HEK293 (cell line): ENCODE results near the gene INTS6.

Experiments
- CTCF ChIA-PET: fragments of 350-600 bp; formaldehyde crosslinking; extraction: SDS; loops from one replicate; lab custom pipeline; 2021; ENCODE audit warnings: antibody characterized with exemption; lab: Yijun Ruan, JAX
- POLR2A ChIA-PET: fragments of 300-600 bp; formaldehyde crosslinking; extraction: SDS; loops from one replicate; lab custom pipeline; 2020; ENCODE audit warnings: antibody characterized with exemption, inconsistent platforms; lab: Yijun Ruan, JAX
- H3K27ac ChIP-seq: fragments of 200-500 bp; sonication (Bioruptor generic); 2 replicates; pipeline ENCODE4 v1.5.1; 2014; ENCODE audit warnings: low read depth, low read length, control low read depth, inconsistent platforms; ENCODE audit errors: extremely low read depth
- H3K36me3 ChIP-seq, 2 experiments: fragments of 200-500 bp in 1 of 2; sonication (Bioruptor generic) in 1 of 2; 1 replicate in 1 of 2; 2 replicates in 1 of 2; pipeline ENCODE4 v1.5.1; 2014 to 2017; ENCODE audit warnings: inconsistent platforms in 2 of 2, low read length in 2 of 2; ENCODE audit not compliant: control insufficient read depth in 2 of 2, insufficient read depth in 1 of 2
- H3K4me1 ChIP-seq: fragments of 200-500 bp; sonication (Bioruptor generic); 2 replicates; pipeline ENCODE4 v1.5.1; 2014; ENCODE audit warnings: mild to moderate bottlenecking, low read length, inconsistent platforms; ENCODE audit not compliant: control insufficient read depth, insufficient read depth
- H3K4me3 ChIP-seq: 2 replicates; pipeline ENCODE4 v1.5.1; 2011; ENCODE audit warnings: low read depth, mild to moderate bottlenecking, control low read depth, low read length, moderate library complexity
- H3K9me3 ChIP-seq: fragments of 200-500 bp; sonication (Bioruptor generic); 2 replicates; pipeline ENCODE4 v1.5.1; 2014; ENCODE audit warnings: low read depth, low read length, inconsistent platforms; ENCODE audit not compliant: control insufficient read depth, insufficient read depth
- ATF2 ChIP-seq: fragments of 450-650 bp; formaldehyde crosslinking; IDR thresholded peaks from 2 replicates; pipeline ENCODE4 v1.5.1; 2016; ENCODE audit warnings: missing biosample characterization, missing genetic modification characterization, low read depth
- BCL6B ChIP-seq: fragments of 450-650 bp; formaldehyde crosslinking; IDR thresholded peaks from 2 replicates; pipeline ENCODE4 v1.5.1; 2017; ENCODE audit warnings: missing biosample characterization, missing genetic modification characterization
- GFI1B ChIP-seq: fragments of 450-650 bp; formaldehyde crosslinking; IDR thresholded peaks from 2 replicates; pipeline ENCODE4 v1.5.1; 2016; ENCODE audit warnings: missing biosample characterization, missing genetic modification characterization
- HIC1 ChIP-seq: fragments of 450-650 bp; formaldehyde crosslinking; IDR thresholded peaks from 2 replicates; pipeline ENCODE4 v1.5.1; 2016; ENCODE audit warnings: missing biosample characterization, missing genetic modification characterization
- HOXC10 ChIP-seq: sonication (generic); formaldehyde crosslinking; IDR thresholded peaks from 2 replicates; pipeline ENCODE4 v1.8.1; 2023; ENCODE audit warnings: mild to moderate bottlenecking, missing genetic modification reagents
- KLF1 ChIP-seq: fragments of 450-650 bp; formaldehyde crosslinking; IDR thresholded peaks from 2 replicates; pipeline ENCODE4 v1.5.1; 2016; ENCODE audit warnings: missing biosample characterization, missing genetic modification characterization
- RBAK ChIP-seq: fragments of 450-650 bp; formaldehyde crosslinking; IDR thresholded peaks from 2 replicates; pipeline ENCODE4 v1.5.1; 2016; ENCODE audit warnings: missing biosample characterization, missing genetic modification characterization
- ZBTB21 ChIP-seq: fragments of 450-650 bp; formaldehyde crosslinking; IDR thresholded peaks from 2 replicates; pipeline ENCODE4 v1.5.1; 2017; ENCODE audit warnings: missing biosample characterization, missing genetic modification characterization
- ZFP3 ChIP-seq: fragments of 450-650 bp; formaldehyde crosslinking; IDR thresholded peaks from 2 replicates; pipeline ENCODE4 v1.5.1; 2016; ENCODE audit warnings: low read depth, missing biosample characterization, missing genetic modification characterization
- ZNF121 ChIP-seq: fragments of 450-650 bp; formaldehyde crosslinking; IDR thresholded peaks from 2 replicates; pipeline ENCODE4 v1.5.1; 2016; ENCODE audit warnings: missing biosample characterization, missing genetic modification characterization
- ZNF174 ChIP-seq: fragments of 450-650 bp; formaldehyde crosslinking; IDR thresholded peaks from 2 replicates; pipeline ENCODE4 v1.5.0; 2017; ENCODE audit warnings: missing biosample characterization, mild to moderate bottlenecking, missing genetic modification characterization
- ZNF19 ChIP-seq: fragments of 450-650 bp; formaldehyde crosslinking; IDR thresholded peaks from 2 replicates; pipeline ENCODE4; 2016; ENCODE audit warnings: missing biosample characterization, missing genetic modification characterization, low read depth
- ZNF280C ChIP-seq: fragments of 450-650 bp; formaldehyde crosslinking; IDR thresholded peaks from 2 replicates; pipeline ENCODE4 v1.5.1; 2016; ENCODE audit warnings: missing biosample characterization, missing genetic modification characterization
- ZNF292 ChIP-seq: fragments of 450-650 bp; formaldehyde crosslinking; IDR thresholded peaks from 2 replicates; pipeline ENCODE4 v1.5.1; 2016; ENCODE audit warnings: low read depth, missing biosample characterization, missing genetic modification characterization, borderline replicate concordance
- ZNF311 ChIP-seq: fragments of 450-650 bp; formaldehyde crosslinking; IDR thresholded peaks from 2 replicates; pipeline ENCODE4 v1.5.1; 2017; ENCODE audit warnings: missing biosample characterization, missing genetic modification characterization, borderline replicate concordance
- ZNF324 ChIP-seq: fragments of 450-650 bp; formaldehyde crosslinking; IDR thresholded peaks from 2 replicates; pipeline ENCODE4 v1.5.1; 2016; ENCODE audit warnings: missing biosample characterization, missing genetic modification characterization
- ZNF555 ChIP-seq: fragments of 450-650 bp; formaldehyde crosslinking; conservative IDR thresholded peaks from 2 replicates; pipeline ENCODE4 v1.5.1; 2017; ENCODE audit warnings: missing biosample characterization, mild to moderate bottlenecking, missing genetic modification characterization, inconsistent platforms
- ZNF623 ChIP-seq: fragments of 450-650 bp; formaldehyde crosslinking; IDR thresholded peaks from 2 replicates; pipeline ENCODE4 v1.5.1; 2016; ENCODE audit warnings: missing biosample characterization, missing genetic modification characterization
- ZNF624 ChIP-seq: fragments of 450-650 bp; formaldehyde crosslinking; IDR thresholded peaks from 2 replicates; pipeline ENCODE4 v1.5.1; 2017; ENCODE audit warnings: missing biosample characterization, missing genetic modification characterization
- ZNF629 ChIP-seq: fragments of 450-650 bp; formaldehyde crosslinking; IDR thresholded peaks from 2 replicates; pipeline ENCODE4 v1.5.1; 2017; ENCODE audit warnings: missing biosample characterization, missing genetic modification characterization
- ZNF645 ChIP-seq: fragments of 450-650 bp; formaldehyde crosslinking; IDR thresholded peaks from 2 replicates; pipeline ENCODE4; 2016; ENCODE audit warnings: missing biosample characterization, missing genetic modification characterization
- ZNF658 ChIP-seq: fragments of 450-650 bp; formaldehyde crosslinking; IDR thresholded peaks from 2 replicates; pipeline ENCODE4; 2016; ENCODE audit warnings: missing biosample characterization, missing genetic modification characterization
- ZNF677 ChIP-seq: fragments of 450-650 bp; IDR thresholded peaks from 2 replicates; pipeline ENCODE4 v1.5.0; 2018; ENCODE audit warnings: missing biosample characterization, mild to moderate bottlenecking, missing genetic modification characterization, moderate library complexity
- ZNF792 ChIP-seq: fragments of 450-650 bp; formaldehyde crosslinking; IDR thresholded peaks from 2 replicates; pipeline ENCODE4 v1.5.1; 2016; ENCODE audit warnings: missing biosample characterization, missing genetic modification characterization
- ZNF837 ChIP-seq: fragments of 450-650 bp; formaldehyde crosslinking; IDR thresholded peaks from 2 replicates; pipeline ENCODE4 v1.5.1; 2016; ENCODE audit warnings: missing biosample characterization, missing genetic modification characterization
- ZSCAN5A ChIP-seq: fragments of 450-650 bp; formaldehyde crosslinking; IDR thresholded peaks from 2 replicates; pipeline ENCODE4 v1.5.1; 2016; ENCODE audit warnings: missing biosample characterization, missing genetic modification characterization

The INTS6 gene

GRCh38 chr13:51426982-51427381 lies 25.9 kb downstream of the INTS6 start:
- Histone ChIP-seq H3K4me1 (no peaks in the 10 kb centered on the region), H3K27ac (no peak overlapping the region), H3K36me3 (peaks cover 5 to 21% of the 10 kb centered on the region in 2 experiments), H3K9me3 (no peaks in the 10 kb centered on the region), H3K4me3 (no peak overlapping the region)
- no peak for TF ChIP-seq ZNF311 (tag by site-specific recombination)
- no peak for TF ChIP-seq ZFP3 (tag by site-specific recombination)
- TF ChIP-seq ZNF837 (tag by site-specific recombination) = no peak
- no peak for TF ChIP-seq ZNF121 (tag by site-specific recombination)
- no peak for TF ChIP-seq ZNF623 (tag by site-specific recombination)
- no peak for TF ChIP-seq ZNF792 (tag by site-specific recombination)
- TF ChIP-seq BCL6B (tag by site-specific recombination) = no peak
- no peak for TF ChIP-seq ZNF624
- no peak for TF ChIP-seq ZNF324
- TF ChIP-seq ZNF658 (tag by site-specific recombination) = no peak
- no peak for TF ChIP-seq HIC1 (tag by site-specific recombination)
- no peak for TF ChIP-seq HOXC10 (CRISPR knock-in tag)
- no peak for TF ChIP-seq RBAK (tag by site-specific recombination)
- TF ChIP-seq ZNF645 (tag by site-specific recombination) = no peak
- TF ChIP-seq ZNF629 (tag by site-specific recombination) = no peak
- TF ChIP-seq ZNF174 (tag by site-specific recombination) = no peak
- CTCF ChIA-PET = interaction anchor here (0.8 to 1.1 kb wide), 2 partner anchors 18 to 370 kb away, joined by 3 to 4 read pairs; no protein-coding TSS in a partner anchor
- POLR2A ChIA-PET = no interaction called here

GRCh38 chr13:51425410-51426042 lies 27.3 kb downstream of the INTS6 start:
- no peak overlapping the region for H3K27ac ChIP-seq
- H3K36me3 ChIP-seq = peaks cover 5 to 27% of the 10 kb centered on the region in 2 experiments
- H3K9me3 ChIP-seq = no peaks in the 10 kb centered on the region
- H3K4me1 ChIP-seq = 0 out of 2 replicates have a peak, but pooled peaks cover 4% of the 10 kb centered on the region
- ChIA-PET CTCF (interaction anchor here (0.7 kb wide), 2 partner anchors 300 to 1025 kb away, joined by 3 read pairs; no protein-coding TSS in a partner anchor), POLR2A (no interaction called here)
- no peak overlapping the region for H3K4me3 ChIP-seq
- TF ChIP-seq ZNF19 = no peak
- no peak for TF ChIP-seq ATF2 (tag by site-specific recombination)
- no peak for TF ChIP-seq GFI1B
- TF ChIP-seq KLF1 = no peak
- no peak for TF ChIP-seq ZNF292 (tag by site-specific recombination)
- no peak for TF ChIP-seq ZBTB21 (tag by site-specific recombination)
- TF ChIP-seq ZNF677 (tag by site-specific recombination) = no peak
- TF ChIP-seq ZNF280C (tag by site-specific recombination) = no peak
- TF ChIP-seq ZNF174 (tag by site-specific recombination) = no peak
- TF ChIP-seq ZSCAN5A (tag by site-specific recombination) = no peak
- TF ChIP-seq ZNF555 (tag by site-specific recombination) = no peak
